D721Med (cell line): Measurements from ENCODE around the gene CNTN6.
"Not testable (repeated sequence)": the region's sequence is repeated elsewhere in the genome, so short reads cannot be mapped to it uniquely, and the experiment has no call there.

Experiments
- DNase-seq: peaks from one replicate; pipeline ENCODE4 v3.0.0; 2011; ENCODE audit warnings: low spot score; ENCODE audit not compliant: insufficient read length
- FAIRE-seq: peaks from 2 replicates; lab custom pipeline; 2011; peaks lifted over from hg19 to GRCh38; lab: Jason Lieb, UNC
- CTCF ChIP-seq: IDR thresholded peaks from 2 replicates; pipeline ENCODE4 v1.5.1; 2012; ENCODE audit warnings: mild to moderate bottlenecking, control low read depth; ENCODE audit not compliant: insufficient read depth; ENCODE audit errors: missing control alignments

The CNTN6 gene

GRCh38 chr3:1380926-1381646 lies 288.3 kb downstream of the CNTN6 start:
- no peak for TF ChIP-seq CTCF
- FAIRE-seq (no peak), DNase-seq (no peak)

DNA sequence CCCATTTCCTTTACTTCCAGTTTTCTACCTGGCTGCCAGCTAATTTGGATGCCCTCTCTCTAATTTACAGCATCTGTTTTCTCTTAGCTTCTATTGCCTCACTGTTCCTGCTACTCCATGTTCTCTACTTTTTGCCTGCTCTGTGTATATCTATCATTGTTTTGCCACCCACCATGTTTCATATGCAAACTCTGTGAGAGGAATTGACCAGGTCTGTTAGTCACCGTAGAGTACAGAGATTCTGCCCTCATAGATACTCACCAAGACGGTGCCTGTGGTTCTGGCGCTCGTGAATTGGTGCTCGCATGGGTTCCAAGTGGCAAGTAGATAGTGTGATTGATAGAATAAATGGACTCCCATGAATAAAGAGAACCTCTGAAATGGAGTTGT lies 288.8 kb downstream of the CNTN6 start:
- no peak for DNase-seq
- no peak for TF ChIP-seq CTCF
- FAIRE-seq, result no peak

- not testable (repeated sequence) for DNase-seq, FAIRE-seq
Measured at GRCh38 chr3:1387396-1387905, 294.6 kb downstream of the CNTN6 start.

GRCh38 chr3:1394188-1394587 lies 301.4 kb downstream of the CNTN6 start:
- no peak for DNase-seq
- no peak for TF ChIP-seq CTCF
- FAIRE-seq, result no peak

GRCh38 chr3:1400571-1400970 lies 307.7 kb downstream of the CNTN6 start:
- FAIRE-seq (no peak), DNase-seq (no peak)
- TF ChIP-seq CTCF, result no peak

GRCh38 chr3:1404270-1404962 lies 311.6 kb downstream of the CNTN6 start:
- FAIRE-seq, result no peak
- no peak for TF ChIP-seq CTCF
- no peak for DNase-seq

GRCh38 chr3:1406250-1406649 lies 313.4 kb downstream of the CNTN6 start:
- FAIRE-seq (no peak), DNase-seq (no peak)
- no peak for TF ChIP-seq CTCF
